GM21367 (cell line): ENCODE measurements around the gene TRIM32.

ENCODE experiments used
- ATAC-seq: cut with Tn5 transposase; IDR thresholded peaks from one replicate; pipeline ENCODE4 v1.9.1; 2021; ENCODE audit not compliant: unreplicated experiment

Gene TRIM32, protein sequence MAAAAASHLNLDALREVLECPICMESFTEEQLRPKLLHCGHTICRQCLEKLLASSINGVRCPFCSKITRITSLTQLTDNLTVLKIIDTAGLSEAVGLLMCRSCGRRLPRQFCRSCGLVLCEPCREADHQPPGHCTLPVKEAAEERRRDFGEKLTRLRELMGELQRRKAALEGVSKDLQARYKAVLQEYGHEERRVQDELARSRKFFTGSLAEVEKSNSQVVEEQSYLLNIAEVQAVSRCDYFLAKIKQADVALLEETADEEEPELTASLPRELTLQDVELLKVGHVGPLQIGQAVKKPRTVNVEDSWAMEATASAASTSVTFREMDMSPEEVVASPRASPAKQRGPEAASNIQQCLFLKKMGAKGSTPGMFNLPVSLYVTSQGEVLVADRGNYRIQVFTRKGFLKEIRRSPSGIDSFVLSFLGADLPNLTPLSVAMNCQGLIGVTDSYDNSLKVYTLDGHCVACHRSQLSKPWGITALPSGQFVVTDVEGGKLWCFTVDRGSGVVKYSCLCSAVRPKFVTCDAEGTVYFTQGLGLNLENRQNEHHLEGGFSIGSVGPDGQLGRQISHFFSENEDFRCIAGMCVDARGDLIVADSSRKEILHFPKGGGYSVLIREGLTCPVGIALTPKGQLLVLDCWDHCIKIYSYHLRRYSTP

DNA sequence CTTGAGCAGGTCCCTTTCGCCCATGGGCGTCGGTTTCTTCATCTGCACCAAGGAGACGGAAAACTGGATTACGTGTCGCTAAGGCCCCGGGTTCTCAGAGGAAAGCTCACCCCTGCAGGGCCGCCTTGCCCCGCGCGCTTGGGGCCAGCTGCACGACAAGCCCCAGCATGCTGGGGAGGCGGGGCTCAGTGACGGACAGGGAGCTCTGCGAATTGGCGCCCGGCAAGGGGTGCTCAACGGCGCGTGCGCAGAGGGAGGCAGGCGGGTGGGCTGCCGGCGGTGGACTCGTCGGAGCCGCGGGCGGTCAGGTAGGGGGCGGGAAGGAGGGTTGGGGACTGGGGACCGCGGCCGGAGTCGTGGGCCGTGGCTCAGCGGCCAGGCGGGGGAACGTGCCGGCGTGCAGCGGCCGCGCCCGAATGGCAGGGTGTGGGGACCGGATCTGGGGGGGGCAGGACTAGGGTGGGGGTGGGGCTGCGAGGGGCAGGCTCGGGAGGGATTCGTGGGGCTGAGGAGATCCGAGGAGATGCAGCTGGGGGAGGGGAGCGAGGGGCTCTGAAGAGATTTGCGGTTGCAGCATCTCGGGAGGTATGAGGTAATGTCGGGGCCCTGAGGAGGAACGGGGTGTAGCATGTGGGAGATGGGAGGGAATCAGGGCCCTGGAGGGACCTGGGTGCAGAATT is at the start of gene TRIM32:
TRIM32 (plus strand) TSS at position 232 of the 680 bp plus-strand sequence. CDS start 10,438 bp downstream, outside the sequence.
- ATAC-seq, result peak; percentile 99

DNA sequence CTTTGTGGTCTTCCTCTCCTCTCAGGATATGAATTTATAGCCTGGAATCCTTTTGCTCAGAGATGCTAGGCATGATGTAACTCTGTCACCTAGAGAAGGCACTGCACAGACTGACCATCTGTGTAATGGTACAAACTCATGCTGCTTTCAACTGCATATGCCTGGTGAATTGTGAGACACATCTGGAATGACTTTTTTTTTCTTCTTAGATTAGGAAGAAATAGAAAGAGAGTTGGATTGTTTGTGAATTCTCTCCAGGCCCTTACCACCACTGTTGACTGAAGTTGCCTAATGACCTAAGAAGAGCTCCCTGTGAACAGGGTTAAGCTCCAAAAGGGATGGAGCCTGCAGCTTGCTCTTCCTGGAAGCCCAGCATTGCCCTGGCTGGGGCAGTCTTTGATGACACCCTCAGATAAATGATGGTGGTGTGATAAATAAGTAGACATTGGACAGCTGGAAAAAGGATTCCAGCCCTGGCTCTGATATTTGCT is 47.8 kb upstream of the TRIM32 start:
- ATAC-seq, result no peak

DNA sequence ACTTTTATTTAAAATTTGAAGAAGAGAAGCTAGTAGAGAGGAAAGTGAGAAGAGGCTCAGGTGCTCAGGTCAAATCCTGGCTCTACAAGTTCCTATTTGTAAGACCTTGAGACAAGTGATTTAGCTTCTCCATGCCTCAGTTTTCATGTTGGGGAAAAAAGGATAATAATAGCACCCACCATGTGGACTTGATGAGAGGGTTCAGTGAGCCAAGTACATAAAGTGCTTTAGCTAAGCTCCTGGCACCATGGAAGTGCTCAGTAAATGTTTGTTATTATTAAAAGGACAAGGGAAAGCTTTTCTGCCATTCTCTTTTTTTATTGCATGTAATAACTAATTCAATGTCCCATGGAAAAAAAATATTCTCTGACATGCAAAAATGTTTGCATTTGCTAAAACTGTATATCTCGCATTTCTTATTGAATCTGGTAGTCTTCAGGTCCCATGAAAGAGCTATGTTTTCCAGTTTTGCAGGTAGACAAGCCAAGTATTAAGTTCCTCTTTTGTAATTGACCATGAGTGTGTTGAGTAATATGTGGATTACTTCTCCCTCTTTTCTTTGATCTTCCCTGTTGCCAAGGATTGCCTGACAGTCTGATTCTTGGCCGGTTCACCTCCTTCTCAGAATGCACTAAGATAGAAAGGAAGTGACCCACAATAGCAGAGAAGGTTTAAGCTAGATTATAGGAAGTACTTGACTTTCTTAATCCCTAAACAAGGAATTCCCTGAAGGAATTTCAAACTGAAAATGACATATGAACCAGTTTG is 45.6 kb upstream of the TRIM32 start:
- no peak for ATAC-seq

DNA sequence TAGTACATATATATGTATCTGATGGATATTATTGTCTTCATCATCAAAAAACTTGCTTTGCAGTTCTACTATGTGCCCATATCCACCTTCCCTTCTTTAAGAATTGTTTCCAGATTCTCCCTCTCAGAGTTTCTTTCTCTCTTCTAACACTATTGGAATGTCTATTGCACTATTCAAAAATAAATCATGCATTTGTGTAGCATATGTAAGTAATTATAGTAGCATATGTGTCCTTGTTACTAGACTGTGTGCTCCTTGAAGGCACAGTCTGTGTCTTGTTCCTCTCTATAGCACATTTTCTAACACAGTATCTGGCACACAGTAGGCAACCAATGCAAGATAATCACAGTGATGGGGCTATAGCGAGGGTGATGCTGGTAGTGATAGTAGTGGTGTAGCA is 43.4 kb upstream of the TRIM32 start:
- ATAC-seq, result no peak

DNA sequence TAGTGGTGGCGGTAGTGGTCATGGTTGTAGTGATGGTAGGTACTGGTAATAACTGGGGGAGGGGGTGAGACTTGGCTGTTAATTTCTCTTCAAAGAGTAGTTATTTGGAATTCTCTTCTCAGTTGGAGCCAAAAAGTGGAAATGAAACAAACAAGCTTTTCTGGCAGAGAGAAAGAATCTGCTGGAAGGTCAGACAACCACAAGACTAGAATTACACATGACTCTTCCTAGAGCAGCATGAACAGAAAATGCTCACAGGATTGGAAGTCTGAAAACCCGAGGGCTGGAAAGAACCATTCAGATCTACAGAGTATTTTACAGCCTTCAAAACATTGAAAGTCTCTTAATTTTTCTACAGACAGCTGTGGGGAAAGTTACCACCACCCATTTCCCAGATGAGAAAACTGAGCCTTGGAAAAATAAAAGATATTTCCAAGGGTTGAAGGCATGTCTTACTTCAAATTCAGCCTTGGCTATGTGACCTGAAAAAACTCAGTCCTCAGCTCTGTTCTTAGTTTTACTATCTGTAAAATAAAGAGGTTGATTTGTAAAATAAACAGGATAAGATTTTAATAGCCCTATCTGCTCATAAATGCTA is 42.9 kb upstream of the TRIM32 start:
- ATAC-seq, result no peak

DNA sequence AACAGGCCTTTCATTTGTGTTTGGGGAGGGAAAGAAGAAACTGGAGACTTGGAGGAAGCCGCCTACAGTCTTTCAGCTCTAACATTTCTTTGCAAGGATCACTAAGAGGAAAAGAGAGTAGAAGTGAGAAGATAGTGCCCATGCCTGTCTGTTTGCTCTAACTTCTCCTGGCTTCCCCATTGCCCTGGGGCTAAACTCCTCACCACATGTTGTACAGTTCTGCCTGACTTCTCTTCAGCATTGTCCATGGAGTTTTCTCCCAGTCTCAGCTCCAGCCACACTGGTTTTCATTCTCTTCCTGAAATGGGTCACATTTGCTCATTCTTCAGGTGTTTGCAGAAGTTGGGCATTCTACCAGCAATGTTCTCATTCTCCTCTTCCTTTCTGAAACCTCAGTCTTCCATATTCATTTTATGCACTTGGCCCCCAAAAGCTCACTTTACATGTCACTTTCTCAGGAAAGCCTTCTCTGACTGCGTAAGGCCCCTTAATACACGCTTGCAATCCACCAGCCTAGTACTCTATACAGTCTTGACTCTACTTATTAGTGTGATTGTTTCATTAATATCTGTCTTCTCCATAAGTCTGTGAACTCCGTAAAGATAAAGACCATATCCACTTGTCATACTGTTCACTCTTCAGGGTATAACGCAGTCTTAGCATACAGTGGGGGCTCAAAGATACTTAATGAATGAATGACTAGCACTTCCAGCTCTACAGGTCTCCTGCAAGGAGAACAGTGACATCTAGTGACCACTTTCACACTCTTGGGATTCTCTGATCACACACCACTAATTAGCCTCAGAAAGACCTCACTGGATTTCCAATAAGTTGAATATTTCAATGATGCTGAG is 40.2 kb upstream of the TRIM32 start:
- ATAC-seq, result peak; percentile 47

DNA sequence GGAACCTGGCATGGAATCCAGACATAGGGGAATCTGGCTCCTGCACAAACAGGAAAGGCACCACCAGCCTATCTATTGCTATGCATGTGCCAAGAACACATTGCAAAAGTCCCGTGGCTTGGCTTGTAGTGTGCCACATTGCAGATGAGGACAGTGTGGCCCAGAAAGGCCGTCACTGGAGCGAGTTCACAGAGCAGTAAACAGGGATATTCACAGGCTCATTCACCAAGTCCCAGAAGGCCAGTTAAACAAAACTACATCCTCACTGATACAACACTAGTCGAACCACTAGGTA is 39.6 kb upstream of the TRIM32 start:
- ATAC-seq, result no peak

DNA sequence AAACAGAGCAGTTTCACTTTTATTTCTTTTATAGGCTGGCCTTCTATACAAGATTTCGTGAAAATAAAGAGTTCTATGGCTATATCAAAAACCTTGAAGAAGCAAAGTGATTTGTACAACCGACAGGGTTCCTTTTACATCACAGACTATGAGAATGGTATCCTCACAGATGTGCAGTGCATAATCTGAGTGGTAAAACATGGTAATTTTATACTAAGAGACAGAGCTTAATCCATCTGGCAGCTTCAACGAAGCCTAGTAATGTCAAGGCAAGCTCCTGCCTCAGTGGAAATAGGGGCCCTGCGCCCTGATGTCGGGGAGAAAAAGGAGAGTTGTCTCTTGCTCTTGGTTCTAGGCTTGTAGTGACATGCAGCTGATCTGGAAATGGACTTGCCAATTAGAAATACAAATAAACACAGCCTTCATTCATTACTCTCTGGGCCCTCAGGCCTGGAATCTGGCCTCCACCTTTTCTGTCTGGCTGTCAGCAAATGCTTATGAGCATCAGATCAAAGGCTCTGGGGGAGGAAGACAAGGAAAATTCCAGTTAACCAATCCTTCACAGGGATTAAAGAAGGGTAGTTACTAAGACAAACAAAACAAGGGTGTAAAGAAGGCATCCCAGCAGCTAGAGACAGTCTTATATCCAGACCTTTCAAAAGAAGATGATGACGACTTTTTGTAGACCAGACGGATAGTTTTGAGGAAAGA is 33.6 kb upstream of the TRIM32 start:
- no peak for ATAC-seq

DNA sequence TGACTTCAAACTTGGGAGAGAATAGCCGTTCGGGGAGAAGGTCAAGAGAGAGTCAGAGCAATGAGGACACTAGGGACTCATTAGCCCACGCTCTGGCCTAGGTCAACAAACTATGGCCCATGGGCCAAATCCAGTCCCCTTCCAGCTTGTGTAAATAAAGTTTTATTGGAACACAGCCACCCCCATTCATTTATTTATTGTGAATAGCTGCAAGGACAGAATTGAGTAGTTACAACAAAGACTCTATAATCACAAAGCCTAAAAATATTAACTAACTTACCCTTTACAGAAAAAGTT is 33.1 kb upstream of the TRIM32 start:
- no peak for ATAC-seq

DNA sequence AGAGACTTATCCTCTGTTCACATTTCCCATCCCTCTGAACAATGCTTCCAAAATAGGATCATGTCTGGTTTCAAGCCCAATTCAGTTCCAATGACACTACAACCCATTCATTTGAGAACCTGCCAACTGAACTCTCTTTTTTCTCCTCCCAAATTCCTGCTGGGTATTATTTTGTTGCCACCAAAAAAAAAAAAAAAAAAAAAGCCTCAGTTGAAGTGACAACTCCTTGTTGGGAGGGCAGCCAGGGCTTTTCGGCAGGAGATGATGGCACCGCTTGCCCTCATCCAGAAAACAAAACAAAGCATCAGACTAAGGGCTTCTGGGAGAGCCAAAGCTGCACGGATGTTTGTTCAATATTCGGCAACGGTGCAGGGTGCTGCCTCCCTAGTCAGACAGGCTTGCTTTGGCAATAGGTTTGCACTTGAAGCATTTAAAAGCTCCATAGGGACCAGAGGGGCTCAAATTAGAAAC is 30.6 kb upstream of the TRIM32 start:
- ATAC-seq, result no peak

DNA sequence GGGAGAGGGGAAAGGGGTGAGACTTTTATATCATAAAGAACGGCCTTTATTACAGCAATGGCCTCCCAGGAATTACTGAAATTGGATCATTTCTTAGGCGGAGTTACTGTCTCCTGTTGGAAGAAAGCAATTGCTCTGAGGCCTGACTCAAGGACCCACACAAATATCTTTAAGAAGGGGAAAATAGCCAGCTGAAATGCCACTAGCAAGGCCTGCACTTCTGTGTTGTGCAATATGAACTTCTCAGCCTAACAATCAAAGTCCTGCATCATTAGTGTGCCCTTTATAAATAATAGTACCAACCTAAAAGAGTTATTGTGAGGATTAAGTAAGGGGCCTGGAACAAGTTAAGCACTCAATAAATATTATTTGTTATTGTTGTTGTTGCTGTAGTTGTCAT is 30.1 kb upstream of the TRIM32 start:
- no peak for ATAC-seq

DNA sequence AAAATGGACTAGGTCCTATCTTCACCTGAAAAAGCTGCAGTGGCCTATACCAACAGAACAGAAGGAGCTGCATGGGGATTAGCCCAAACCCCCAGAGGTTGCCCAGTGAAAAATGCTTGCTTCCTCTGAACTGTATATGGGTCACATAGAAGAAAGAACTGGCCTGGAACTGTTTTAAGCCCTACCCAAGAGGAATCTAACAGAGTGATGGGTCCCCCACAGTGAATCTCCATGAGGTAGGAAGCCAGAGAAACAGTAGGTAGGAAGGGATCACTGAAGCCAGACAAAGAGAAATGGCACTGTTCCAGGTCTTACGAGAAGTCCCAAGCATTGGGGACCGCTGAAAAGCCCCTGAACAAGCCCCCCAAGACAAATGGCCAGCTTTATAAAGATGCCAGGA is 28.8 kb upstream of the TRIM32 start:
- ATAC-seq, result no peak

DNA sequence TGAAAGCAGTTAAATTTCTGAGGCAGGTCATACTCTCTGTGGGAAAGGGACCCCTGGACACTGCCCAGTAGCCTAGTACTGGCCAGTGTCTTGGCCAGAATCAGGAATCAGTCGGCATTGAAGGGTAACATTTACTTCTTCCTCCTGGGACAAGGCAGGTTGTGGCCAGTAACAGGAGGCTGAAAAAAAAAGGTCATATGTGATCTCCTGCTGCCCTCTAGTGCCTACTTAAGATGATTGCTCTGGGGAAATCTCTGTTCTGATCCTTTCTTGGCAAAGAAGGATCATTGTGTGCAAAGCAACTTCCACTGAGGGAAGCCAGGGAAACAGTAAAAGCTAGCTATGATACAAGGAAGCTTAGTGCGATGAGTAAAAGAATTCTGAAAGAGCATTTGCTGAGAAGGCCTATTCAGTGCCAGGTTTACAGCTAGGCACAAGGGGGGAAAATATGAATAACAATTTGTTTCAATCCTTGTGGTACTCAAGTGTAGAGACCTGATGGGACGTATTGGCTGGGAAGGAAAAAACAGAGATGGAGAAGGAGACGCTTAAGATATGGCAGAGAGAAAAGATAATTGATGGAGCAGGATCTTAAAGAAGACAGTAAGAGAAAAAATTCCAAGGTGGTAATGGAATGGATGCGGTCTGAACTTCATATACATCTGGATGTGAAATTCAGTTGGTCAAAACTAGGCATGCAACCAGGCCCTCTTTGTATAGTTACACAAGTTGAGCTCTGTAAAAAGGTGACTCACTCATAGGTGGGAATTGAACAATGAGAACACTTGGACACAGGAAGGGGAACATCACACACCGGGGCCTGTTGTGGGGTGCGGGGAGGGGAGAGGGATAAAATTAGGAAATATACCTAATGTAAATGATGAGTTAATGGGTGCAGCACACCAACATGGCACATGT is 25.8 kb upstream of the TRIM32 start:
- ATAC-seq, result peak; percentile 82

DNA sequence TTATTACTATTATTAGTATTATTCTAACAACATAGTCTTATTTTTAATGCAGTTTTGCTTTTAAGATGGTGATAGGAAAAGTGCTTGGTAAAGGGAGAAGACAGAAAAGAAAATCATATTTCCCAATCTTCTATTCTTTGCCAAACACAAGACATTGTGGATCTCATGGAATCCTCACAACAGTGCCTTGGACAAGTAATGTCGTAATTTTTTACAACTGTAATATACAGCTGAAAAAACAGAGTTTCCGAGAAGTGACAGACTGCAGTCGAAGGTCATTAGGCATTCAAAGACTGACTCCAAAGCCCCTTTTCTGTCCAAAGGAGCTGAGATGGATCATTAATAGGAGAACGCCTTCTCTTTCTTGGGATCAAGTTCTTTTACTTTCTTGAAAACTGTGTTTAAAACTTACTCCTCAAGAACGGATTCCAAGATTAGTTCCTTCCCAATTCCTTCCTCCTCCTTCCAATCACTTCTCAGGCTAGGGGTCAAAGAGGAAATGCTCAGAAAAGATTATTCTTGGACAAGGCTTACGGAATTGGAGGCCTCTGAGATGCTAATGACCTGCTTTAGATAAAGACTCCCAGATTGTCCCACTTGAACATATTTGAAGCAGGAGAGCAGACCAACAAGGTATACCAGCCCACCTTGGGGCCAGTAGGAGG is 24.3 kb upstream of the TRIM32 start:
- ATAC-seq, result no peak

DNA sequence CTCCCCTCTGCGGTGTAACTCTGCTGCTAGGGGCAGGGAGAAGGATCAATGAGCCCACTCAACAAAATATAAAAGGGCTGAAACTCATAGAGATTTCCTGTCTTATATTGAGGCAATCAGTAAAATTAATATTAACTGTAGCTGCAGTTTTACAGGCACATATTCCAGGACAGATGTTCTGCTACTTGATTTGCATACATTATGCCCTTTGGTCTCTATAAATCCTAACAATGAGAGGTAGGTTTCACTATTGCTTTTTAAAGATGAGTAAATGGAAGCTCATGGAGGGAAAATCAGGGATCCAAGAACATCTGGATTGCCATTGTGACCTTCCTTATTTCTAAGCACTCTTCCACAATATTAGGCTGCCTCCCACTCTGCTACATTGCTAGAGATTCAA is 23.5 kb upstream of the TRIM32 start:
- ATAC-seq, result no peak

DNA sequence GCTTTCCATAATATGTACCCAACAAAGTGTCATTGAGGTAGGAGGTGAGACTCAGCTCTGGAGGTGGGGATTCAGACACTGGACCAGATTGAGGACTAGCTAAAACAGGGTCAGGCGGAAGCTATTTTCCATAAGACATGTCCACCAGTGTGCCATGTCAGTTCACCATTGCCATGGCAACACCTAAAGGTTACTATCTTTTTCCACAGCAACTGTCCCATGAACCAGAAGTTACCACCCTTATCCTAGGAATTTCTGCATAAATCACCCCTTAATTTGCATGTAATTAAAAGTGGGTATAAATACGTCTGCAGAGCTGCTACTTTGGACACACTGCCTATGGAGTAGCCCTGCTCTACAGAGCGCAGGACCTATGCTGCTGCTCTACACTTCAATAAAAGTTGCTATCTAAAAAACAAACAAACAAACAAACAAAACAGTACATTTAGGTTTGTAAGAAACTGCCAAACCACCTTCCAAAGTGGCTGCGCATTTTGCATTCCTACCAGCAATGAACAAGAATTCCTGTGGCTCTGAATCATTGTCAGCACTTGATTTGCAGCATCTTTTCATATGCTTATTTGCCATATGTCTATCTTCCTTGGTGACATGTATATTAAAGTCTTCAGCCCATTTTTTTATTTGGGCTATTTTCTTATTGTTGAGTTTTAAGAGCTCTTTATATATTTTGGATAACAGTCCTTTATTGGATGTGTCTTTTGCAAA is 18.0 kb upstream of the TRIM32 start:
- no peak for ATAC-seq

DNA sequence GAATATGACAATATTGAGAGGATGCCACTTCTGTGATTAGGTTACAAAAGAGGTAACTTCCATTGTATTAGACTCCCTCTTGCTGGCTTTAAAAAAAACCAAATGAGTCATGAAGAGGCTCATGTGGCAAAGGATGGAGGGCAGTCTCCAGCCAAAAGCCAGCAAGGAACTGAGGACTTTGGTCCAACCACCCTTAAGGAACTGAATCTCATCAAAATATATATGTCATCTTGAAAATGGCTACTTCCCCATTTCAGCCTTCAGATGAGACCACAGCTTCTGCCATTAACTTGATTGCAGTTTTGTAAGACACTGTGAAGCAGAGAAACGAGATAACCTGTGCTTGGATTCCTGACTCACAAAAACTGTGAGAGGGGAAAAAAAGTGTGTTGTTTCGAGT is 15.5 kb upstream of the TRIM32 start:
- ATAC-seq, result no peak
